ENCODE measurements around the gene PIEZO1.

- TF ChIP-seq GATA2 (IDR thresholded peaks at IDR 0.05; ENCODE audit: low read depth, low read length) (no peak), GATA3 (IDR thresholded peaks at IDR 0.05; ENCODE audit: low read depth, low read length) (no peak)
These were observed 61.5 kb downstream of the PIEZO1 start for GRCh38 chr16:88723507-88723887.
